HL-60 (cell line): ENCODE results near the gene VAV2.

Experiments used
- DNase-seq, 2 experiments: peaks; one replicate each; pipeline ENCODE4 v3.0.0-alpha.2; 2010 to 2020; ENCODE audit warnings: low read depth in 1 of 2, low spot score in 1 of 2
- H3K27ac ChIP-seq: fragments of 250-450 bp; sonication (Bioruptor Pico); replicated peaks from 2 replicates; pipeline ENCODE4 v1.5.1; 2020; ENCODE audit warnings: mild to moderate bottlenecking, moderate library complexity
- H3K27me3 ChIP-seq: fragments of 250-450 bp; sonication (Bioruptor Pico); 2 replicates; pipeline ENCODE4 v1.5.1; 2021; ENCODE audit warnings: mild to moderate bottlenecking, moderate library complexity; ENCODE audit not compliant: insufficient read depth, poor library complexity, severe bottlenecking
- H3K4me3 ChIP-seq: replicated peaks from 2 replicates; pipeline ENCODE4 v1.5.1; 2011; ENCODE audit warnings: mild to moderate bottlenecking, control low read depth, low read length; ENCODE audit not compliant: insufficient read depth
- GABPA ChIP-seq: IDR thresholded peaks from 2 replicates; pipeline ENCODE4 v1.6.1; 2012; ENCODE audit warnings: low read depth
- POLR2AphosphoS5 ChIP-seq: IDR thresholded peaks from 2 replicates; pipeline ENCODE4 v1.6.1; 2012; ENCODE audit warnings: low read depth
- REST ChIP-seq: IDR thresholded peaks from 2 replicates; pipeline ENCODE4 v1.6.1; 2012; ENCODE audit warnings: low read depth; ENCODE audit not compliant: insufficient replicate concordance
- SPI1 ChIP-seq: IDR thresholded peaks from 2 replicates; pipeline ENCODE4 v1.6.1; 2012; ENCODE audit warnings: low read depth, mild to moderate bottlenecking, borderline replicate concordance
- TF ChIP-seq, protein P1 (sequence below): IDR thresholded peaks from one replicate; pipeline ENCODE4 v1.5.1; 2011; ENCODE audit warnings: low read length, control low read depth, inconsistent platforms; ENCODE audit not compliant: insufficient read depth

Gene VAV2

GRCh38 chr9:133875131-133875530 lies 117.0 kb downstream of the VAV2 start:
- TF ChIP-seq SPI1, result no peak
- TF ChIP-seq GABPA, result no peak
- TF ChIP-seq REST, result no peak
- no peak for TF ChIP-seq POLR2AphosphoS5
- TF ChIP-seq, protein P1, sequence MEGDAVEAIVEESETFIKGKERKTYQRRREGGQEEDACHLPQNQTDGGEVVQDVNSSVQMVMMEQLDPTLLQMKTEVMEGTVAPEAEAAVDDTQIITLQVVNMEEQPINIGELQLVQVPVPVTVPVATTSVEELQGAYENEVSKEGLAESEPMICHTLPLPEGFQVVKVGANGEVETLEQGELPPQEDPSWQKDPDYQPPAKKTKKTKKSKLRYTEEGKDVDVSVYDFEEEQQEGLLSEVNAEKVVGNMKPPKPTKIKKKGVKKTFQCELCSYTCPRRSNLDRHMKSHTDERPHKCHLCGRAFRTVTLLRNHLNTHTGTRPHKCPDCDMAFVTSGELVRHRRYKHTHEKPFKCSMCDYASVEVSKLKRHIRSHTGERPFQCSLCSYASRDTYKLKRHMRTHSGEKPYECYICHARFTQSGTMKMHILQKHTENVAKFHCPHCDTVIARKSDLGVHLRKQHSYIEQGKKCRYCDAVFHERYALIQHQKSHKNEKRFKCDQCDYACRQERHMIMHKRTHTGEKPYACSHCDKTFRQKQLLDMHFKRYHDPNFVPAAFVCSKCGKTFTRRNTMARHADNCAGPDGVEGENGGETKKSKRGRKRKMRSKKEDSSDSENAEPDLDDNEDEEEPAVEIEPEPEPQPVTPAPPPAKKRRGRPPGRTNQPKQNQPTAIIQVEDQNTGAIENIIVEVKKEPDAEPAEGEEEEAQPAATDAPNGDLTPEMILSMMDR, result no peak
- no peak for DNase-seq
- Histone ChIP-seq H3K27me3 (no peaks in the 10 kb centered on the region), H3K27ac (no peak overlapping the region), H3K4me3 (no peak overlapping the region)

- TF ChIP-seq REST (no peak), POLR2AphosphoS5 (no peak), GABPA (no peak), SPI1 (no peak)
- TF ChIP-seq, protein P1, result no peak
- DNase-seq, result no peak
- H3K4me3 ChIP-seq, result no peak overlapping the region
- no peak overlapping the region for H3K27ac ChIP-seq
- no peaks in the 10 kb centered on the region for H3K27me3 ChIP-seq
Observed at GRCh38 chr9:133874659-133875058, 117.5 kb downstream of the VAV2 start.

DNA sequence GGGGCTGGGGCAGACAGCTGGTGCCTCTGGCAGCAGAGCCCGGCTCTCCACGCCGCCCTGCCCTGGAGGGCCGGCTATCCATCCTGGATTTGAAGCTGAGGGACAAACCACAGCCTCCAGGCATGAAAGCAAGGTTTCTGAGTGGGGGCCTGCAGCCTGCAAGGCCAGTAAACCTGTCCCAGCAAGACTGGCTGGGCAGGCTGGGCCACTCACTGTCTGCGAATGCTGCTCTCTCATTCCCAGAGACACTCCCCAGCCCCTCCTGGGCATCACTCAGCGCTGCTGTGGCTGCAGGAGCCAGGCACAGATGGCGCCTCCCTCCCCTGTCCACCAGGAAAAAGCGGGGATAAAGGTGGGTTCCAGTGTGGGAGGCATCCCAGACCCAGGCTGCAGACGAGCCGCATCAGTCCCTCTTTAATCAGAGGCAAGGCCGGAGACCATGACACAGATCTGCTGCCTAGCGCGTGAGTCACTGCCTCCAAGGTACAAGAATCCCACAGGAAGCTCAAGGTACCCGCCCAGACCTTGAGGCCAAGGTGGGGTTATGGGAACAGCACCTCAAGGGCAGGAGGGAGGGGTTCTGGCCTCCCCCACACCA lies 118.0 kb downstream of the VAV2 start:
- TF ChIP-seq SPI1 (no peak), GABPA (no peak), POLR2AphosphoS5 (no peak), REST (no peak)
- TF ChIP-seq, protein P1, result no peak
- Histone ChIP-seq H3K27me3 (no peaks in the 10 kb centered on the region), H3K4me3 (no peak overlapping the region), H3K27ac (no peak overlapping the region)
- no peak for DNase-seq
